Hepatic stellate cell (primary cell): Measurements from ENCODE around the gene TCEANC2.
"Not testable (repeated sequence)": the region's sequence is repeated elsewhere in the genome, so short reads cannot be mapped to it uniquely, and the experiment has no call there.

Experiments used
- DNase-seq: peaks from one replicate; pipeline ENCODE4 v3.0.0; 2011; ENCODE audit warnings: low spot score

TCEANC2 gene

DNA sequence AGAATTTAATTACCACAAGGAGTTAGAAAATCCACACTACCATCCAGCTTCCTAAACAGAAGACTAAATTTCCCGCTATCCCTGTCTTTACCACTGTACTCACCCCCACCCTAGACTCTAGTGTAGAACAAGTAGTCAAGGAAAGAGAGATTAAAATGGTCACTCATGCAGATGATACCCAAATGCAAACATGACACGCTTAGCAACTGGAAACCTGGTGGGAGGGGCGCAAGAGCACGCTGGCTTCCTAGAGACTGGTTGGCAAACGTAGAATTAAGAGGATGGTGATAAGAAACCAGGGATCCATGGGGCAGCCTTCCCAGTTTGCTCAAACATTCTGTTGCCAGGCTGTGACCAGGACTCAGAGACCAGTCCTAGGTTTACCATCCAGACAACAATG is 25.6 kb upstream of the TCEANC2 start:
- no peak for DNase-seq

DNA sequence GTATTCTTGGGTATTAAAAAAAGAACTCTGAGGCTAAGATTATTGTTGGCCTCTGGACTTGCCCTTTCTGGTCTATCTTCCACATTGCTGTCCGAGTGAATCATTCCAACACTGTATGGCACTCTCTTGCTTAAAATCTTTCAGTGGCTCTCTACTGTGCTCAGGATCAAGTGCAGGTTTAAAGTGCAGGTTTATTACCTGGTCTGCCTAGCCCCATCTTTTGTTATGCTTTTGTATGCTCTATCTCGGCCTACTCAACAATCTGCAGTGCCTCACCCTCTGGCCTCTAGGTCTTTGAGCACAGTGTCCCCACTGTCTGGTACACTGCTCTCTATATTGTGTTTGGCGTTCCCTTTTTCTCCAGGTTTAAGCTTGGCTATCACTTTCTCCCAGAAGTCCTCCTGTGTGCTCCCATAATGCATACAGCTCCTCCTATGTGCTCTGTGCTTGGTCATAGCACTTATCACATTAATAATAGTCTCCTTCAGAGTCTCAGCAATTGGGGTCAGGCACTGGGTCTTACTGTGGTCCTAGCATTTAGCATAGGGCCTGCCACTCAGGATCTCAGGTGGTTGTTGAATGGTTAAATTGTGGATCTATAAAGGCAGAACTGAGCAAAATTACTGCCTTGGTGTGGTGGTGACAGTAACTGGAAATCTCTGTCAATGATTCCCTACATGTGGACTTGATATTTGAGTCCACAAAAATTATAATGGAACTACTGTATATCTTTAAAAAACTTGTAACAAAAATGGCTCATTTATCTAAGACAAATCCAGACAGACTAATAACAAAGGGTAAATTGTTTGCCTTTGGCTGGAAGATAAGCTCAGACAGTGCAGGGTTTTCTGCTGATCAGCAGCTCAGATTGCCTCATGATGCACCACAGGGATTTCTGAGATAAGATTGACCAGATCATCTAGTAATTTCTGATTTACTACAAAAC is 24.8 kb upstream of the TCEANC2 start:
- no peak for DNase-seq

DNA sequence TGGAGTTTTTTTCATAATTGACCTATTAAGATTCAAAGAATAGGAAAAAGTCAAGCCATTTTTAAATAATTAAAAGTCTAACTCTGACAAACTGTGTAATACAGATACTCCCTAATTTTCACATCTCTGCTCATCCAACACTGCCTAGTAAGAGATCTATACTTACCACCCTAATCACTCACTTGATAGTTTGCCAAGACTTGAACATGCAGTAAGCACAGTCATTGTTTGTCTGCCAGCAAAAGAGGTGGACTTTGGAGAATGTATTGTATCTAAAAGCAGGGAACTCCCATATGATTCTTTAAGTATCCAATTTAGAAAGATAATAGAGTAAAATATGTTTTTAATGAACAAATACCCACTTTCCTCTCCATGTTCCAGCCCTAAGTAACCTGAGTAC is 15.9 kb upstream of the TCEANC2 start:
- no peak for DNase-seq

GRCh38 chr1:54041806-54042205 is 11.6 kb upstream of the TCEANC2 start:
- DNase-seq, result no peak

DNA sequence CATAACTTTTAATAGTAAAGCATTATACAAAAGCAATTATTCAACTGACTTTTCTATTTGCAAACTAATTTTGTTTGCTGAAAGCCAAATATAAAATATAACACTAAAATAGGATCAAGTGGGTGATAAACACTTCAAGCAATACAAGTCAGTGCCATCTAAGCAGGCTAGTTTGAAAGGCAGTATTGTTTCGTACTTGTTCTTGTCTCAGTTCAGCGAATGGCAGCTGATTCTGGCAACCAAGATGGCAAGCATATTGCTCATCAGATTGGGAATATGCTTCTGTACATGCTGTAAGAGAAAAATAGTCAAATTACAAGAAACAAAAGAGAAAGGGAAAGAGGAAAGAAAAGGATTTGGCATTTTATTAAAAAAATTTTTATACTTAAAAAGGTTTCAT is 7.9 kb upstream of the TCEANC2 start:
- DNase-seq, result no peak

- no peak for DNase-seq
Observed at GRCh38 chr1:54046671-54047383, 6.6 kb upstream of the TCEANC2 start.

- no peak for DNase-seq
Observed at GRCh38 chr1:54047384-54048305, 5.8 kb upstream of the TCEANC2 start.

GRCh38 chr1:54050435-54050834 is 3.0 kb upstream of the TCEANC2 start:
- not testable (repeated sequence) for DNase-seq

DNA sequence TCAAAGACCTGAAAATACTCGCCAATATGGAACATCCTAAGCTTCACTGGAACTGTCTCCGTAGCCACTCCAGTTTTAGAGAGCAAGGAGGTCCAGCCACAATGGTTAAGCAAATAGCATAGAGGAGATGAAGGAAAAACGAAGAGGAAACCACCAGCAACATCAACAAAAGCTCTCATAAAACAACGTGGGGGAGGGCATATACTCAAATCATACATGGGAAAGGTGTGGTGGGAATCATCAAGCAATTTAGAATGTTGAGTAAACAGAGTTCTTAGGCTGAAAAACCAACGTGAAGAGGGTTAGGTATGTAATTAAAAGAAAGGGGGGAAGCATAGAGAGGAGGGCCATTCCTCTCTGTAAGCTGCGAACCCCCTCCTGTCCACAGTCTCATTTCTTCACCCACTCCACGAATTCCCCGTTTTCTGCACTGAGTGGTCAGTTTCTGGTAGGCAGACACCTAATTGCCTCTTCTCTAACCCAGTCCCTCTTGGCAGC is 1.4 kb upstream of the TCEANC2 start:
- no peak for DNase-seq

DNA sequence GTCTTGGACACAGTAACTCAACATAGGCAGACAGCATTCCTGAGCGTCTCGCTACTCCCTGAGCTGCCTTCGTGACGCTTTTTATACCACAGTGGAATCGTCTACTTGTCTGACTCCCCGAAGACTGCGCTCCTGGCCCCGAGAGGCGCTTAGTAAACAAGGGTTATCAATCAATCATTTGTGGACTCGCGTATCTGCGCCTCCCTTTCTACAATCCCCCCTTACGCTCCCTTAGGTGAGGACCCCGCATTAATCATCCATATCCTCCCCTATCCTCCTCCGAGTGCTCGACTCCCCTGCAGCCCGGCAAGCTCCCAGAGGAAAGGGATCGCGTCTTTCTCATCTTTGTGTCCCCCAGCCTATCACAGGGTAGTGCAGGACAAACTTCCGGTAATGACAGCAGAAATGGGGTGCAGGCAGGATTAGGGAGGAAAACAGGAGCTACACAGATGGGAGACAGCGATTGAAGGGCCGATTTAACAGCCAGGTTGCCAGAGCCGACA is 926 bp upstream of the TCEANC2 start:
- DNase-seq, result peak; percentile 57

DNA sequence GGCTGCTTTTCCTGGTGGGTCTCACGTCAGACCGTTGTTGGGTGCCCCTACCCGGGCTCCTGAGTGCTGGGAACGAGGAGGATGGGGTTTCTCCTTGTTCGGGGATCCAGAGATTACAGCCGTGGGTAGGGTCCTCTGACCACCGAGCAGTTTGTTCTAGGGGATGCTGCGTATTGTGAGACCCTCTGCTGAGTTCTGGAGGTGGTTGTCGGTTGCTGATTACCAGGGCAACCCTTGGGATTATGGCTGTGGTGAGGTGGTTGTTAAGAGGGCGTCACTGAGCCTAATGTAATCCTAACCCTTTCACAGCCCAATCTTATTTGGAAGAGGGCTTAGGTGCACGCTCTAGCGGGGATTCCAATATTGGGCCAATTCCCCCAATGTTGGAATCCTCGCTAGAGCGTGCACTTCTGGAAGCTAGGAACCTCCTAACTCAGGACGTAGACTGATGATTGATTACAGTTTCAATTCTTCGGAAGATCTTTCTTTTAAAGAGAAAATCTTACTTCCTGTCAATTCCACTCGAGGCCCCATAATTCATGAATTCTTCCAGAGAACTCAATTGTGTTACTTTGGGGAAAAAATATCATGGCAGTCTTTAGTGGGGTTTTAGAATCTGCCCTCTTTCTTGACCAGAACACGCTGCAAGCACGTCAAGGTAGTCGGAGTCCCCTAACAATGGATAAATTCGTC is 483 bp downstream of the TCEANC2 start:
- no peak for DNase-seq

DNA sequence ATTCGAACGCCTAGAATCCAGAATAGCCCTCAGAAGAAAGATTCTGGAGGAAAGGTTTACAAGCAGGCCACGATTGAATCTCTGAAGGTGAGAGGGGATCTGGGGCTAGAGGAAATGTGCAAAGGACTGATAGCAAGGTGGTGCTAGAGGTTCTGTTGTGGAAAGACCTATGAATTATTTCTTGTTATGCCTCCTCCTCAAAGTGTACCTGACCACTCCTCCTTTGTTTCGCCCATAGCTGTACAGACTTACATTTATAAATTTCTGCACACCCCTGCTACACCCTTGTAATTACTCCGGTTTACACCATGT is 986 bp downstream of the TCEANC2 start:
- DNase-seq, result no peak

DNA sequence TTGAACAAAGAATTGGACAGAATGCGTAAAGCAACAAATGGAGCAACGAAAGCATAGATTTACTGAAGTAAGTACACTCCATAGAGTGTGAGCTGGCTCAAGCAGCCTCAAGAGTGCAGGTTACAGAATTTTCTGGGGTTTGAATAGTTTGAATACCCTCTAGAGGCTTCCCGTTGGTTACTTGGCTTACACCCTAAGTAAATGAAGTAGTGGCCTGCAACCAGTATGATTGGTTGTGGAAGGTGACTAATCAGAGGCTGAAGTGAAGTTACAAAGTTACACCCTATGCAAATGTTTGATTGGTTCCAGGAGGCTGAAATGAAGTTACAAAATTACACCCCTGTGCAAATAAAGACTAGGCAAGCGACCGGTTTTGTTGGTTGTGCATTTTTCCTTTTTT is 10.9 kb downstream of the TCEANC2 start:
- DNase-seq, result no peak

GRCh38 chr1:54069791-54070170 is 16.4 kb downstream of the TCEANC2 start:
- DNase-seq, result peak; percentile 19

DNA sequence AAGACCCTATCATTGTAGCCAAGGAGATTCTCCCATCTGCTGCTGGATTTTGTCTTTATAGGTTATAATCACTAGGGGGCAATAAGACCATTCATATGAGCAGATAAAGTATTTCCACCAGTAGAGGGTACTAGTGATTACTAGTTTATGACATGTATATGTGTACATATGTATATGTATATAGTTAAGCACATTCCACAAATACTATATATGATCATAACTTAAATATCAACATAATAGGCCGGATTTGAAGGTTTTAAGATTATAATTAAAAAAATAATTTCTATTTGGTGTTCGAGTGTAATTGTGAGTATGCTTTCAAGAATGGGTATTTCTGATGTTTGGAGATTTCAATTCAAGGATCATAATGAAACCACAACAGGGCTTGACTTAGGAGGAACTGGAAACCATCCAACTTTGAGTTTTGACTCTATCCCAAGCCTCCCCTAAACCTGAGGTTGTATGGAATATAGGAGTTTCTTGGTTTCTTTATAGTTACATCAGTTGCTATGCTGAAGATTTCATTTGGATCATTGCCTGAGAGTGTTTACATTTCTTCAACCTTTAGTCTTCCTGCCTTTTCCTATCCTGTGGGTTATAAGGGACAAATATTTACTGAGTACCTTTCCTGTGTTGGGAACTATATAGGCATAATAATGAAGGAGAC is 16.9 kb downstream of the TCEANC2 start:
- DNase-seq, result peak; percentile 48

DNA sequence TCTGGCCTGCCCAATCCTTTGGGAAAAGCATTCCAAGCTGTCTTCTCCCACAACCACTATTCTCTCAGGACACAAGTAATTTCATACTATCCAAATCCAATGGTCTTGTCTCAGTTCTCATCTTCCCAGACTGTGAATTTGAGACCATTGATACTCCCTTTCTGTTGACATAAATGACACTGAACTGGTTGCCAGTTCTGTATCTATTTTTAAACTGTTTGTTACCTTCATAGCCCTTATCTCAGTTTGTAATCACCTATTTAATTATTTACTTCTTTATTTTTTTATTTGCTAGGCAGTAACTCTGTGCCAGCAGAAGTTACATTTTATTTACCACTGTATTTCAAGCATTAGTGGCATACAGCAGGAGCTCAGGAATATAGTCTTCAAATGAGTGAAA is 24.0 kb downstream of the TCEANC2 start:
- no peak for DNase-seq

GRCh38 chr1:54080598-54081049 is 27.2 kb downstream of the TCEANC2 start:
- DNase-seq, result no peak

- peak; percentile 53 for DNase-seq
Observed at GRCh38 chr1:54081306-54082270, 28.2 kb downstream of the TCEANC2 start.

GRCh38 chr1:54084794-54085193 is 31.4 kb downstream of the TCEANC2 start:
- no peak for DNase-seq

- no peak for DNase-seq
Observed at GRCh38 chr1:54086754-54087153, 33.3 kb downstream of the TCEANC2 start.
